DOHH2 (cell line): Measurements from ENCODE around the gene LRRC4.

Experiments
- H3F3A ChIP-seq: fragments of 200-600 bp; sonication (generic), shearing (Covaris generic); 2 replicates; pipeline ENCODE4 v1.6.0; 2016; ENCODE audit warnings: antibody characterized with exemption, mild to moderate bottlenecking; ENCODE audit not compliant: control insufficient read depth, insufficient read depth
- H3K27ac ChIP-seq: fragments of 200-600 bp; sonication (generic); 2 replicates; pipeline ENCODE4 v1.5.1; 2014; ENCODE audit warnings: low read depth, mild to moderate bottlenecking, low read length, moderate library complexity
- H3K27me3 ChIP-seq: fragments of 200-600 bp; sonication (generic); 2 replicates; pipeline ENCODE4 v1.6.1; 2014; ENCODE audit warnings: mild to moderate bottlenecking, low read length, mixed read lengths; ENCODE audit not compliant: control insufficient read depth
- H3K36me3 ChIP-seq: fragments of 200-600 bp; sonication (generic); 2 replicates; pipeline ENCODE4 v1.6.1; 2014; ENCODE audit warnings: mild to moderate bottlenecking, low read length, moderate library complexity, mixed read lengths; ENCODE audit not compliant: control insufficient read depth
- H3K4me1 ChIP-seq: fragments of 200-600 bp; sonication (generic); 2 replicates; pipeline ENCODE4 v1.6.1; 2014; ENCODE audit warnings: mild to moderate bottlenecking, low read length, mixed read lengths; ENCODE audit not compliant: control insufficient read depth
- H3K4me2 ChIP-seq: fragments of 200-600 bp; sonication (generic); 2 replicates; pipeline ENCODE4 v1.6.0; 2014; ENCODE audit warnings: mild to moderate bottlenecking, low read length, moderate library complexity
- H3K4me3 ChIP-seq: fragments of 200-600 bp; sonication (generic); 2 replicates; pipeline ENCODE4 v1.5.1; 2014; ENCODE audit warnings: mild to moderate bottlenecking, low read length, mixed read lengths
- H3K79me2 ChIP-seq: fragments of 200-600 bp; sonication (generic); 2 replicates; pipeline ENCODE4 v1.6.1; 2014; ENCODE audit warnings: mild to moderate bottlenecking, low read length, mixed read lengths; ENCODE audit not compliant: control insufficient read depth
- H3K9me2 ChIP-seq: fragments of 200-600 bp; sonication (generic); replicated peaks from 2 replicates; pipeline ENCODE4 v1.6.1; 2014; ENCODE audit warnings: mild to moderate bottlenecking, low read length, mixed read lengths; ENCODE audit not compliant: control insufficient read depth
- H3K9me3 ChIP-seq: fragments of 200-600 bp; sonication (generic); 2 replicates; pipeline ENCODE4 v1.6.1; 2014; ENCODE audit warnings: antibody characterized with exemption, low read length, mixed read lengths; ENCODE audit not compliant: control insufficient read depth, insufficient read depth
- H4K20me1 ChIP-seq: fragments of 200-600 bp; sonication (generic); 2 replicates; pipeline ENCODE4 v1.6.0; 2014; ENCODE audit warnings: low read depth, mild to moderate bottlenecking, antibody characterized with exemption, low read length, moderate library complexity; ENCODE audit not compliant: control insufficient read depth, insufficient read depth
- EZH2phosphoT487 ChIP-seq: fragments of 200-600 bp; sonication (generic); IDR thresholded peaks from 2 replicates; pipeline ENCODE4 v1.6.1; 2017; ENCODE audit warnings: borderline replicate concordance, mild to moderate bottlenecking, antibody characterized with exemption, low read length, moderate library complexity, mixed read lengths
- TF ChIP-seq, protein P1 (sequence below): fragments of 200-600 bp; sonication (generic); IDR thresholded peaks from one replicate; pipeline ENCODE4 v1.5.1; 2014; ENCODE audit warnings: antibody characterized with exemption, mild to moderate bottlenecking, low read depth, low read length; ENCODE audit not compliant: poor library complexity, severe bottlenecking

The LRRC4 gene

DNA sequence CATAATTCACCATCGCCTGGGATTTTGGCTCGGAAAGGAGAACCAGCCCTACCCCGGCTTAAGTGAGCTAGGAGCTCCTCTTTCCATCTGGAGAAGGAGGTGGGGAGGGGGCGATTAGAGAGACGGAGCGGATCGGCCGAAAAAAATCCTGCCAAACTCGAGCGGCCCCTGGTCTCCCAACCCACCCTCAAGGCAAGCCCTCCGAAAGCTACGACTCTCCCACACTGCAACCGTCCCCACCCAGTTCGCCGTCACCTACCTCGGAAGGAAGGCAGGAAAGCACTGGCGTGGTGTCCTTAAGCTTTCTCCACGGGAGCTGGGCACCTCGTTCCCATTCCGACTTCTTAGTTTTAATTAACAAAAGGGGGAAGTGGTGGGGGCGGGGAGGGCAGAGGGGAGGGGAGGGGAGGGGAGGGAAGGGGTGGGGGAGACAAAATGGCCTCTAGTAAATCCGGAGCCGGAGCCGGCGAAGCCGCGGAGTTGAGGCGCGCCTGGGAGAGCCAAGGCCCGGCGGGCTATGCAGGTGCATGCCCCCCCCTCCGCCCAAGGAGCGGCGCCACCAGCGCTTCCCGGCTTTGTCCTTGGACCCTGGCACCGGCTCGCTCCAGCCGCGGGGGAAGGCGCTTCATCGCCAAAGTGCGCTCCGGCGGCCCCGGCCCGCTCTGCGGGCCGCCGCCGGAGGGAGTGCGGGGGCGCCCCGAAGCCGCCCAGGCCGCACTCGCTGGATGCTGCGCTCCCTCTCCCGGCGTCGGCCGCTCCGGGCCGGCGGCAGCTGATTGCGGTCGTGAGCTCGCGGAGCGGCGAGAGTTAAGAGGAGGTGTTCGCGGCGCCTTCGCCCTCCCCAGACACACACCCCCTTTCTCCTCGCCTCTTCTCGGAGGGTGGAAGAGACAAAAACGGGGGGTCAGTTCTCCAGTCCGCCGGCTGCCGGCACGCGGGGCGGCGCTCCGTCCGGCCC is at the start of gene LRRC4:
Gene LRRC4, minus strand, starts transcription at position 784 of the 958 bp plus-strand sequence. CDS start 797 bp downstream, outside the sequence.
- TF ChIP-seq EZH2phosphoT487 = no peak
- TF ChIP-seq, protein P1, sequence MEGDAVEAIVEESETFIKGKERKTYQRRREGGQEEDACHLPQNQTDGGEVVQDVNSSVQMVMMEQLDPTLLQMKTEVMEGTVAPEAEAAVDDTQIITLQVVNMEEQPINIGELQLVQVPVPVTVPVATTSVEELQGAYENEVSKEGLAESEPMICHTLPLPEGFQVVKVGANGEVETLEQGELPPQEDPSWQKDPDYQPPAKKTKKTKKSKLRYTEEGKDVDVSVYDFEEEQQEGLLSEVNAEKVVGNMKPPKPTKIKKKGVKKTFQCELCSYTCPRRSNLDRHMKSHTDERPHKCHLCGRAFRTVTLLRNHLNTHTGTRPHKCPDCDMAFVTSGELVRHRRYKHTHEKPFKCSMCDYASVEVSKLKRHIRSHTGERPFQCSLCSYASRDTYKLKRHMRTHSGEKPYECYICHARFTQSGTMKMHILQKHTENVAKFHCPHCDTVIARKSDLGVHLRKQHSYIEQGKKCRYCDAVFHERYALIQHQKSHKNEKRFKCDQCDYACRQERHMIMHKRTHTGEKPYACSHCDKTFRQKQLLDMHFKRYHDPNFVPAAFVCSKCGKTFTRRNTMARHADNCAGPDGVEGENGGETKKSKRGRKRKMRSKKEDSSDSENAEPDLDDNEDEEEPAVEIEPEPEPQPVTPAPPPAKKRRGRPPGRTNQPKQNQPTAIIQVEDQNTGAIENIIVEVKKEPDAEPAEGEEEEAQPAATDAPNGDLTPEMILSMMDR = peak; percentile 27
- H3K4me2 ChIP-seq = peak within 1 kb of the TSS; percentile 78

DNA sequence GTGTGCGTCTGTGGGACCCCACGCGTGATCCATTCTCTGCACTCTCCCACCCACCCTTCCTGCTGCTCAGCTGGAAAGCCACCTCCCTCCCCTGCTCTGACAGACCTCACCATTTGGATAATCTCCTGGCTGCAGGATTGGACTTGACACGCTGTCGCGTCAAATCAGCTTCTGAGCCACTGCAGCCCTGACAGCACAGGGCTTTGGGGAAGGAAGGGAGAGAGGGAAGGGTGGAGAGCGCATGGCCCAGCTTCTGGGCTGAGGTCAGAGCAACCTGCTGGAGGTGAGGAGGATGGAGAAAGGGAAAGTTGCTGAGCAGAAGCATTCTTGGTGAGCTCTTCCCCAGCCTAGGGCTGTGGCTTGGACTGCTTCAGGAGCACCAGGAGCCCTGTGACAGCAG is 48.9 kb upstream of the LRRC4 start:
- Histone ChIP-seq H3K27ac (no peak overlapping the region), H3K36me3 (peaks cover 57% of the 10 kb centered on the region), H3K79me2 (no peaks in the 10 kb centered on the region), H3K27me3 (no peaks in the 10 kb centered on the region), H3K9me3 (no peaks in the 10 kb centered on the region), H3K4me3 (no peak overlapping the region), H3K9me2 (no peaks in the 10 kb centered on the region), H4K20me1 (no peaks in the 10 kb centered on the region), H3K4me1 (no peaks in the 10 kb centered on the region), H3F3A (no peaks in the 10 kb centered on the region), H3K4me2 (no peak overlapping the region)
- TF ChIP-seq EZH2phosphoT487 = no peak
- TF ChIP-seq, protein P1 = no peak

More for the DNA sequence above, at the start of gene LRRC4:
- Histone ChIP-seq H4K20me1 (peaks cover 15% of the 10 kb centered on the region; the same call in 1 of the 2 replicates), H3K27ac (peak within 1 kb of the TSS; percentile 44), H3K4me1 (peaks cover 33% of the 10 kb centered on the region), H3K36me3 (peaks cover 10% of the 10 kb centered on the region), H3K4me3 (peak within 1 kb of the TSS; percentile 73), H3K27me3 (0 out of 2 replicates have a peak, but pooled peaks cover 3% of the 10 kb centered on the region), H3F3A (peaks cover 4% of the 10 kb centered on the region; the same call in 1 of the 2 replicates), H3K79me2 (peaks cover 4% of the 10 kb centered on the region; the same call in 1 of the 2 replicates), H3K9me3 (no peaks in the 10 kb centered on the region), H3K9me2 (no peaks in the 10 kb centered on the region)

DNA sequence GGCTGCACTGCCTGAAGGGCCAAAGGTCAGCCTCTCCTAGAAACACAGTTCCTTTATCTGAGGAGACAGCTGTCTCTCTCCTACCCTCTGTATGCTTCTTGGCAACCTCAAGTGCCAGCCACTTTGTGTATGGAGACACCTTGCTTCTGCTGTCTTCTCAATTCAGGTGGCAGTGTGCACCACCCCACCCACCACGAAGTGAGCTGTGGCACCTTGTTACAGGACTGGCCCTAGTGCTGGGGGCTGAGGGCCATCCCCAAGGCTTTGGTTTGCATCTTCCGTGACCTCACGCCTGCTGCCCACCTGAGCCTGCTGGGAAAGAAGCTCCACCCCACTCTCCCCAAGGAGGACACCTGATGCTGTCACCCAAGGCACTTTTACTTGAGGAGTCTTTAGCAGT is 47.1 kb upstream of the LRRC4 start:
- H3K9me3 ChIP-seq = no peaks in the 10 kb centered on the region
- H3K27ac ChIP-seq = no peak overlapping the region
- peaks cover 50% of the 10 kb centered on the region for H3K36me3 ChIP-seq
- no peaks in the 10 kb centered on the region for H3K79me2 ChIP-seq
- H3K9me2 ChIP-seq = no peaks in the 10 kb centered on the region
- no peak overlapping the region for H3K4me2 ChIP-seq
- H3K27me3 ChIP-seq = no peaks in the 10 kb centered on the region
- H3K4me1 ChIP-seq = no peaks in the 10 kb centered on the region
- no peaks in the 10 kb centered on the region for H4K20me1 ChIP-seq
- H3F3A ChIP-seq = no peaks in the 10 kb centered on the region
- TF ChIP-seq, protein P1 = no peak
- TF ChIP-seq EZH2phosphoT487 = no peak
- no peak overlapping the region for H3K4me3 ChIP-seq
